ENCODE measurements around the gene ITGB6.
"Not testable (repeated sequence)": the region's sequence is repeated elsewhere in the genome, so short reads cannot be mapped to it uniquely, and the experiment has no call there.

Gene ITGB6

GRCh38 chr2:160148419-160148818 is 51.7 kb downstream of the ITGB6 start:
- DNase-seq; intact Hi-C loops (cut with DNase I): not testable (repeated sequence)

DNA sequence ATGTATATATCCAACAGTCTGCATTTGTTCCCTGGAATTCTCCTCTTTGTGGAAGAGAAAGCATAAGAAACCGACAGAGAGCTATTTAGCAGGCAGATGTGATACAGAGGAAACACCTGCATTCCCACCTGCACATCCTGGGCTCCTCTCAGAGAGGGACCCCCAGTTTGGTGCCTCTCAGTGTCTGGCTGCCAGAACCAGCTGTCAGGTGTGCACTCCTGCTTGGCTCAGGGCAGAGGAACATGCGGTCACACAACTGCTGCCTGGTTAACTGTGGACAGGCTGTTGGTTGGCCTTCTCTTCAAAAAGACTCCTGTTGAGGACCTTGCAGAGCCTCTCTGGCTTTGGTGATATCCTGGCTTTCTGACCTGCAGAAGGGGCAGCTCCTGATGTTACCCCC is 54.6 kb downstream of the ITGB6 start:
- no peak for DNase-seq
- intact Hi-C loops (cut with DNase I), result no loop called here

DNA sequence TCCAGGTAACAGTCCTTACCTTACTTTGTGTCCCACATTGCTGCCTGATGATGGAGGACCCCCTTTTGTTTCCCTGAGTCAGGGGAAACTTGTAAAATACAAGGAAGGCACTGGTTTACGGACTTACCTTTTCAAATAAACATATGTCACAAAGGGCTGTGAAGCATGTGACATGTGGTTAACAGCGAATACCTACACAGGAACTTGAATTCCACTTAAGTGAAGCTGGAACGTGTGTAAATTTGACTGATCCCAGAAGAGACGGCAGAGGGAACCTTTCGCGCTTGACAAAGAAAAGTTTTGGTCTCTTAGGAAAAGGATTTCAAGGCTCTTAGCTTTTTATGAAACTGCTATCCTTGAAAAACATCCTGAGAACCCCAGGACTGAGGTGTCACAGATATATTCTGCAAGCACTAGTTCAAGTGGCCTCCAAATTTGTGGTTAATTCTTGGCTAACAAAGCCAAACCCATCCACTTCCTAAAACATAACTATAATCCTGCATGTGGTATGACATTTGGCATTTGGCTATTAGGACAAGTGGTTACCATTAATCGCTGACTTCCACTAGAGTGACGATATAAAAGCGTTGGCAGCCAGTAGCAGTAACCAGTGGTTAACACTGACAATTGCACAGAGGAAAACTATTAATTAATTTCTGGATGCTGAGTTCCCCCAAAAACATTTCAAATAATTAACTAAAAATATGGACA is 55.6 kb downstream of the ITGB6 start:
- intact Hi-C loops (cut with DNase I), result no loop called here
- no peak for DNase-seq

DNA sequence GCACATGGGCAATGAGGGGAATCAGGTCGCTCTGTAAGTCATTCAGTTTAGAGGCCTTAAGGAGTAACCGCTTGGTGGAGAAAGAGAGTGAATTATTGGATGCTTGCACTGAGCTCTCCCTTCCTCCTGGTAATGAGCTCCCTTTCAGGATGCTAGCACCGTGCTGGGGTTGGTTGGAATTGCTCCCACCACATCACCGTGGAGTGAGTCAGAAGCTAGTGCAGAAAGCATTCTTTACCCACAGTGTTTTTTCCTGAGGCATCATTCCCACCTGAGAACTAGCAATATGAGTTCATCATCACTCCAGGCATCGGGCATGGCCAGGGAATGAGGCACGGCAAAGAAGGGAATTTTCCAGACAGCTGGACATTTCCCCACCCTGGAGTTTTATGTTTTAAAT is 57.6 kb downstream of the ITGB6 start:
- intact Hi-C loops (cut with DNase I), result no loop called here

GRCh38 chr2:160141912-160142311 is 58.2 kb downstream of the ITGB6 start:
- intact Hi-C loops (cut with DNase I), result no loop called here
- DNase-seq, result no peak

More for the DNA sequence above, 57.6 kb downstream of the ITGB6 start:
- DNase-seq, result no peak

GRCh38 chr2:160141419-160141818 is 58.7 kb downstream of the ITGB6 start:
- DNase-seq, result no peak
- intact Hi-C loops (cut with DNase I), result no loop called here

- intact Hi-C loops (cut with DNase I), result no loop called here
- DNase-seq, result no peak
These were observed 59.6 kb downstream of the ITGB6 start for GRCh38 chr2:160140471-160140870.

- intact Hi-C loops (cut with DNase I), result no loop called here
- no peak for DNase-seq
These were observed 60.1 kb downstream of the ITGB6 start for GRCh38 chr2:160139991-160140390.

DNA sequence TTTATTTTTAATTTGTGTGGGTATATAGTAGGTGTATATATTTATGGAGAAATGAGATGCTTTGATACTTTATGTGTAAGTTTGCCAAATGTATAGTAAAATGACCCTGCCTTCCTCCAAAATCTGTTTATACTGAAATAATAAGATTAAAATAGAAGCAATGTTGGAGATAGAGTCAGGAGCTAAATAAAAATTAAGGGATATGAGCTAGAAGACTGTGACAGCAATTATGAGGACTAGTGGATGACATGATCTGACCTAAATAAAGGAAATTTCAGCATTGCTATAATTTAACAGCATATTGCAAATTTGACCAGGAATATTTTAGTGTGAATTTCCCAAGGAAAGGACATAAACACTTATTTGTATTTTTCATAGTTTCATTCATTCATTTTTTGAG is 60.7 kb downstream of the ITGB6 start:
- intact Hi-C loops (cut with DNase I), result no loop called here
- DNase-seq, result no peak

- intact Hi-C loops (cut with DNase I), result no loop called here
- no peak for DNase-seq
These were observed 61.7 kb downstream of the ITGB6 start for GRCh38 chr2:160138406-160138805.

- no peak for DNase-seq
These were observed 62.6 kb downstream of the ITGB6 start for GRCh38 chr2:160137464-160137863.

GRCh38 chr2:160132761-160133160 is 67.3 kb downstream of the ITGB6 start:
- intact Hi-C loops (cut with DNase I), result no loop called here
- no peak for DNase-seq

More at GRCh38 chr2:160137464-160137863, 62.6 kb downstream of the ITGB6 start:
- intact Hi-C loops (cut with DNase I), result no loop called here

- intact Hi-C loops (cut with DNase I), result no loop called here
- DNase-seq, result no peak
These were observed 73.3 kb downstream of the ITGB6 start for GRCh38 chr2:160126756-160127155.

DNA sequence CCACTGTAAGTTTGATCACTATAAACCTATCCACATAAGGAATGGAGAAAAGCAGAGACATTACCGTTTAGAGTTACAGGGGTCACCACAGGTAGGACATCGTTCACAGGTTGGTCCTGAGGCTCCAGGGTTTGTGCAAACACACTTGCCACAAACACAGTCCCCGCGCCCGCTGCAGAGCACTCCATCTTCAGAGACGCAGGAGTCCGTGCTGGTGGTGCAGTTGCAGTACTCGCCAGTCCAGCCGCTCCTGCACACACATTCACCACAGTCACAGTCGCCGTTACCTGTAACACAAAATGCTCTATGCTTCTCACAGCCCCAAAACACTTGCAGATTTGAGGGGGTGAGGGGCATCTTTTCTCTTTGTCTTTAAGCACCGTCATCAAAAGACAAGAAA is 73.8 kb downstream of the ITGB6 start:
- DNase-seq, result no peak
- intact Hi-C loops (cut with DNase I), result no loop called here

GRCh38 chr2:160125828-160126227 is 74.2 kb downstream of the ITGB6 start:
- no peak for DNase-seq
- intact Hi-C loops (cut with DNase I), result no loop called here

DNA sequence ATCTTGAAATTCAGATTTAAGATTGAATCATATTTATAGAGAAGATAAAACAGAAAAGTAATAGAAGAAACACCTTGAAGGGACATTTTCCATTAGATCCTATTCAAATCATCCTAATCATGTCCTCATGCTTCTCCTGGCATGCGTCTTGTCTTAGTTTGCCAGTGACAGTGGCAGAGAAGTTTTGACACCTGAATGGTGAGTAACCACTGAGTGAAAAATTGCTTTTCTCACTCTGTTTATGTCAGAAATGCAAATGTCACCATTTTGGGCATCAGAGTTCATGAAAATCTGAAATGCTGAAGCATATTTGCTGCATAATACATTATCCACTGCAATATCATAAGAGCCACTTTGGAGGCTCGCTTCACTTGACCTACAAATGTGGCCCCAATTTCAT is 74.7 kb downstream of the ITGB6 start:
- no peak for DNase-seq
- intact Hi-C loops (cut with DNase I), result no loop called here

- intact Hi-C loops (cut with DNase I), result no loop called here
- no peak for DNase-seq
These were observed 75.5 kb downstream of the ITGB6 start for GRCh38 chr2:160124571-160124970.

GRCh38 chr2:160114721-160115120 is 85.4 kb downstream of the ITGB6 start:
- intact Hi-C loops (cut with DNase I); DNase-seq: not testable (repeated sequence)

DNA sequence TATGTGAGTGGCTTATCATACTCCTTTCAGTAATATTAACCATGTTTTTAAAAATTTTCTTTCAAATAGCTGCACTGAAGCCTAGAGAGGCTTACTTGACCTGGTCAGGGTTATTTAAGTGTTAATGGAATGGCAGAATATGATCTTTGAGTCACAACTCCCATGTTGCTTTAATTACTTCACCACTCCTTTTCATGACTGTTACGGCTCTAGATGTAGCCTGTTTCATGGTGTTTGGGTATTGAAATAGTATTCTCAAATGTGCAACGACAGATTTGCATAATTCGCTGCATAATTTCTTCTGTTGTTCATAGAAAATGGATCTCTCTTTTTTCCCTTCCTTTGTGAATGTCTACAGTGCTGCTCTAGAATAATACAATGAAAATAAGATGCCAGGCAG is 86.1 kb downstream of the ITGB6 start:
- DNase-seq, result no peak
- intact Hi-C loops (cut with DNase I), result no loop called here

GRCh38 chr2:160111951-160112798 is 87.9 kb downstream of the ITGB6 start:
- no peak for DNase-seq
- intact Hi-C loops (cut with DNase I), result no loop called here
